BJ (cell line): Measurements from ENCODE around the gene HHLA2. TPM values are rescaled to one million over a fixed set of nuclear protein-coding genes. Genes with fewer than 3 reads are reported as not detected.

Experiments
- CTCF ChIA-PET: fragments of 350-600 bp; formaldehyde crosslinking; extraction: SDS; loops from one replicate; lab custom pipeline; 2021; ENCODE audit warnings: antibody characterized with exemption, inconsistent platforms; lab: Yijun Ruan, JAX
- POLR2A ChIA-PET: fragments of 300-600 bp; sonication (Branson Sonifier 250); formaldehyde crosslinking; extraction: SDS; loops from one replicate; lab custom pipeline; 2021; ENCODE audit warnings: antibody characterized with exemption; lab: Charles Lee
- DNase-seq: peaks from one replicate; pipeline ENCODE4 v3.0.0-alpha.2; 2011; ENCODE audit warnings: low read depth
- H3K27me3 ChIP-seq: 2 replicates; pipeline ENCODE4 v1.6.0; 2011; ENCODE audit warnings: low read length; ENCODE audit not compliant: control insufficient read depth, insufficient read depth
- H3K36me3 ChIP-seq: 2 replicates; pipeline ENCODE4 v1.5.1; 2011; ENCODE audit warnings: low read length; ENCODE audit not compliant: control insufficient read depth, insufficient read depth
- H3K4me3 ChIP-seq: 2 replicates; pipeline ENCODE4 v1.5.1; 2011; ENCODE audit warnings: low read depth, mild to moderate bottlenecking, control low read depth, low read length
- polyA plus RNA-seq: library from polyadenylated mRNA; depleted of rRNA; stranded (reverse); fragments of >200 nt; gene quantifications from 2 replicates; pipeline ENCODE4 v1.2.3, GENCODE V29; 2011
- TF ChIP-seq, protein P1 (sequence below): IDR thresholded peaks from 2 replicates; pipeline ENCODE4 v1.5.1; 2011; ENCODE audit warnings: low read depth, mild to moderate bottlenecking, control low read depth, inconsistent platforms, low read length, moderate library complexity; ENCODE audit not compliant: insufficient read depth

Gene HHLA2
- polyA plus RNA-seq, 1 experiment: not detected

GRCh38 chr3:108380128-108380795, 83.9 kb downstream of the HHLA2 start:
- DNase-seq: no peak
- TF ChIP-seq, protein P1, sequence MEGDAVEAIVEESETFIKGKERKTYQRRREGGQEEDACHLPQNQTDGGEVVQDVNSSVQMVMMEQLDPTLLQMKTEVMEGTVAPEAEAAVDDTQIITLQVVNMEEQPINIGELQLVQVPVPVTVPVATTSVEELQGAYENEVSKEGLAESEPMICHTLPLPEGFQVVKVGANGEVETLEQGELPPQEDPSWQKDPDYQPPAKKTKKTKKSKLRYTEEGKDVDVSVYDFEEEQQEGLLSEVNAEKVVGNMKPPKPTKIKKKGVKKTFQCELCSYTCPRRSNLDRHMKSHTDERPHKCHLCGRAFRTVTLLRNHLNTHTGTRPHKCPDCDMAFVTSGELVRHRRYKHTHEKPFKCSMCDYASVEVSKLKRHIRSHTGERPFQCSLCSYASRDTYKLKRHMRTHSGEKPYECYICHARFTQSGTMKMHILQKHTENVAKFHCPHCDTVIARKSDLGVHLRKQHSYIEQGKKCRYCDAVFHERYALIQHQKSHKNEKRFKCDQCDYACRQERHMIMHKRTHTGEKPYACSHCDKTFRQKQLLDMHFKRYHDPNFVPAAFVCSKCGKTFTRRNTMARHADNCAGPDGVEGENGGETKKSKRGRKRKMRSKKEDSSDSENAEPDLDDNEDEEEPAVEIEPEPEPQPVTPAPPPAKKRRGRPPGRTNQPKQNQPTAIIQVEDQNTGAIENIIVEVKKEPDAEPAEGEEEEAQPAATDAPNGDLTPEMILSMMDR: no peak
- Histone ChIP-seq H3K27me3 (no peaks in the 10 kb centered on the region), H3K4me3 (no peak overlapping the region), H3K36me3 (no peaks in the 10 kb centered on the region)
- ChIA-PET POLR2A (no interaction called here), CTCF (interaction anchor here (0.7 kb wide), 1 partner anchor 19 kb away, joined by 3 read pairs; no protein-coding TSS in a partner anchor)

- Histone ChIP-seq H3K4me3 (no peak overlapping the region), H3K27me3 (no peaks in the 10 kb centered on the region; the same call in 1 of the 2 replicates), H3K36me3 (no peaks in the 10 kb centered on the region)
- POLR2A ChIA-PET: no interaction called here
- TF ChIP-seq, protein P1: no peak
- DNase-seq: no peak
- CTCF ChIA-PET: no interaction called here
Observed at GRCh38 chr3:108381529-108382140, 85.3 kb downstream of the HHLA2 start.

GRCh38 chr3:108383306-108383705, 87.0 kb downstream of the HHLA2 start:
- H3K27me3 ChIP-seq: no peaks in the 10 kb centered on the region; the same call in 1 of the 2 replicates
- H3K36me3 ChIP-seq: no peaks in the 10 kb centered on the region
- ChIA-PET POLR2A (no interaction called here), CTCF (no interaction called here)
- no peak for DNase-seq
- TF ChIP-seq, protein P1: no peak
- H3K4me3 ChIP-seq: no peak overlapping the region

DNA sequence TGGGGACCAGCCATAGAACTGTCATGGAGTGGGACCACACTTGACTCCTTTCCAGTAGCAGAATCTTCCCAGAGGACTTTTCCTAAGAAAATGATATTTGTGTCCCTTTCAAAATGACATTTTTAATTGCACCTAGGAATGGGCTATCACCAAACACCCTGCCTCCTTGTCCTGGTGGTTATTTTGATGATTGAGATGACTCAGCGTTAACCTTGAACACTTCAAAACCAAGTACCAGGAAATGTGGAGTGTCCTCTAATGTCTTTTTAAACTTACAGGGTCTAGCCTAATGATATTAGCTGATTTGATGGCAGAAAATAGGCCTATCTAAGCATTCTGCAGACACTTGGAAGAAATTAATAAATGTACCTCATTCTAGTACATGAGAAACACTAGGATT, 90.7 kb downstream of the HHLA2 start:
- CTCF ChIA-PET: no interaction called here
- no peaks in the 10 kb centered on the region for H3K36me3 ChIP-seq
- H3K27me3 ChIP-seq: peaks cover 4% of the 10 kb centered on the region
- no peak overlapping the region for H3K4me3 ChIP-seq
- POLR2A ChIA-PET: no interaction called here
- TF ChIP-seq, protein P1: no peak
- no peak for DNase-seq
